Astrocyte of the cerebellum (primary cell): ENCODE results near the gene SCGB2B2.

Experiments used
- DNase-seq: peaks from one replicate; pipeline ENCODE4 v3.0.0-alpha.2; 2011; ENCODE audit warnings: low read depth
- H3K4me3 ChIP-seq: 2 replicates; pipeline ENCODE4 v1.5.1; 2011; ENCODE audit warnings: mild to moderate bottlenecking, low read depth, low read length, moderate library complexity
- in situ Hi-C: cut with HindIII; loops from 2 replicates; pipeline ENCODE4 v1.10.0; 2017; ENCODE audit warnings: low sequenced_read_pairs
- TF ChIP-seq, protein P1 (sequence below): IDR thresholded peaks from 2 replicates; pipeline ENCODE4 v1.5.1; 2012; ENCODE audit warnings: low read length, low read depth, moderate library complexity, mild to moderate bottlenecking; ENCODE audit errors: missing control alignments

Gene SCGB2B2

GRCh38 chr19:34676697-34677385 is at the start of gene SCGB2B2:
Gene SCGB2B2 (minus strand): TSS chr19:34677159. CDS start chr19:34594563, 82,596 bp downstream.
- in situ Hi-C loops = no loop called here
- DNase-seq = no peak
- TF ChIP-seq, protein P1, sequence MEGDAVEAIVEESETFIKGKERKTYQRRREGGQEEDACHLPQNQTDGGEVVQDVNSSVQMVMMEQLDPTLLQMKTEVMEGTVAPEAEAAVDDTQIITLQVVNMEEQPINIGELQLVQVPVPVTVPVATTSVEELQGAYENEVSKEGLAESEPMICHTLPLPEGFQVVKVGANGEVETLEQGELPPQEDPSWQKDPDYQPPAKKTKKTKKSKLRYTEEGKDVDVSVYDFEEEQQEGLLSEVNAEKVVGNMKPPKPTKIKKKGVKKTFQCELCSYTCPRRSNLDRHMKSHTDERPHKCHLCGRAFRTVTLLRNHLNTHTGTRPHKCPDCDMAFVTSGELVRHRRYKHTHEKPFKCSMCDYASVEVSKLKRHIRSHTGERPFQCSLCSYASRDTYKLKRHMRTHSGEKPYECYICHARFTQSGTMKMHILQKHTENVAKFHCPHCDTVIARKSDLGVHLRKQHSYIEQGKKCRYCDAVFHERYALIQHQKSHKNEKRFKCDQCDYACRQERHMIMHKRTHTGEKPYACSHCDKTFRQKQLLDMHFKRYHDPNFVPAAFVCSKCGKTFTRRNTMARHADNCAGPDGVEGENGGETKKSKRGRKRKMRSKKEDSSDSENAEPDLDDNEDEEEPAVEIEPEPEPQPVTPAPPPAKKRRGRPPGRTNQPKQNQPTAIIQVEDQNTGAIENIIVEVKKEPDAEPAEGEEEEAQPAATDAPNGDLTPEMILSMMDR = no peak
- H3K4me3 ChIP-seq = peak within 1 kb of the TSS; percentile 67

GRCh38 chr19:34725400-34725799 is 48.4 kb upstream of the SCGB2B2 start:
- DNase-seq = no peak
- no peak overlapping the region for H3K4me3 ChIP-seq
- in situ Hi-C loops = no loop called here

GRCh38 chr19:34722353-34722752 is 45.4 kb upstream of the SCGB2B2 start:
- TF ChIP-seq, protein P1 = no peak
- no peak for DNase-seq
- no peak overlapping the region for H3K4me3 ChIP-seq
- in situ Hi-C loops = no loop called here

More at GRCh38 chr19:34725400-34725799, 48.4 kb upstream of the SCGB2B2 start:
- TF ChIP-seq, protein P1 = no peak

GRCh38 chr19:34715357-34715756 is 38.4 kb upstream of the SCGB2B2 start:
- no peak overlapping the region for H3K4me3 ChIP-seq
- no peak for DNase-seq
- in situ Hi-C loops = no loop called here
- TF ChIP-seq, protein P1 = no peak

DNA sequence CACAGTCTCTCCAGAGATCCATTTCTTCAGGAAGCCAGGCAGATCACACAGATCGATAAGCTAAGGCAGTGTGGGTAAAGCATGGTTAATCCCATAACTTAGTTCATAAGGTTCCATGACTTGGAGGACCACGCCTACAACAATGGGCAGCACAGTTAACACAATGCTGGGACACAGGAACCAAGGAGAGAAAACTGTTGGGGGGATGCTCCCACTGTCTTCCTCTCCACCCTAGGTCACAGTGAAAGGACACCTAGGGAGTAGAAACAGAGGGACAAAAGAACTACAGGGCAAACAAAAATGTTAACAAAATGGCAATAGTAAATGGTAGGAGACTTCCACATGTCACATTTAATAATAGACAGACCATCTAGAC is 36.3 kb upstream of the SCGB2B2 start:
- in situ Hi-C loops = no loop called here
- no peak for DNase-seq
- no peak overlapping the region for H3K4me3 ChIP-seq
- TF ChIP-seq, protein P1 = no peak

DNA sequence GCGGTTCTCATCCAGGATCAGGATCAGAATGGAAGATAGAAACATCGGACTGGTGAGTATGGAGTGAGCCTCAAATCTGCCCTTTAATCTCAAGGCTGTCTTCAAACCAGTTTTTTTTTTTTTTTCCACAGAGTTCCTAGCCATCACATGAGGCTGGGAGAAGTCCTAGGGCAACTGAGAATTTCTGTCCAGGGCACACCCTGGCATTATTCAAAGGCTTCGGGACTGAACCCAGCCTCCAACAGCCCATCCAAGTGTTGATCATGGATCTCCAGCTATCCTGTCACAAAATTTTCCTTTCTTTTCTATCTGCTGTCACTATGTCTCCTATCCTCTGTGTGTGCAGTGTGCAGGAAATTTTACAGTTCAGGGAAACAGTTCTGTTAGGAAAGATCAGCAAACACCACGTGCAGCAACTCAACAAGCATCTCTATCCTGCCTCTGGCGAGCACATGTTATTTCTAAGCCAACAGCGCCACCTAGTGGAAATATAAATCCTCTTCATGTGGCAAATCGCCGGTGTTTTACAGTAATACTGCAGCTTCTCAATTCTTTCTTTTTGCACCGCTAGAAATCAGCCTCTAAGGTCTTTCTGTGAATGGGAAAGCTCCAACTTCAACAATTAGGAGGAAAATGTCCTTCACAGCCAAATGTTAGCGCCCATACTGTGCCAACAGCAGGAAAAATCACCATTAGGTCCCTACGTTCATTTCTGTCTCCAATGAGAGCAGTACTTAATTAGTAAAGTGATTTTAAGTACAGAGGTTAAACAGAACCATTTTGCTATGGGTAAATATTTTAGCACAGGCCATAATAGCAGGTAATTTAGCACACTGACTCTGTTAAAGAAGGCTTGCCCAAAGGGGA is 35.7 kb upstream of the SCGB2B2 start:
- peak; percentile 57 for DNase-seq
- no peak overlapping the region for H3K4me3 ChIP-seq
- TF ChIP-seq, protein P1 = peak; percentile 48
- in situ Hi-C loops = no loop called here
